ENCODE measurements around the gene PHF20. TPM values are rescaled to one million over a fixed set of nuclear protein-coding genes. Genes with fewer than 3 reads are reported as not detected.

Gene PHF20
- total and polyA plus RNA-seq, 2 of the 13 experiments (the other 11 are each of a cell fraction or from before 2014, with no cell fraction given) = 22.8 to 34.1 TPM

- TF ChIP-seq, protein P1, sequence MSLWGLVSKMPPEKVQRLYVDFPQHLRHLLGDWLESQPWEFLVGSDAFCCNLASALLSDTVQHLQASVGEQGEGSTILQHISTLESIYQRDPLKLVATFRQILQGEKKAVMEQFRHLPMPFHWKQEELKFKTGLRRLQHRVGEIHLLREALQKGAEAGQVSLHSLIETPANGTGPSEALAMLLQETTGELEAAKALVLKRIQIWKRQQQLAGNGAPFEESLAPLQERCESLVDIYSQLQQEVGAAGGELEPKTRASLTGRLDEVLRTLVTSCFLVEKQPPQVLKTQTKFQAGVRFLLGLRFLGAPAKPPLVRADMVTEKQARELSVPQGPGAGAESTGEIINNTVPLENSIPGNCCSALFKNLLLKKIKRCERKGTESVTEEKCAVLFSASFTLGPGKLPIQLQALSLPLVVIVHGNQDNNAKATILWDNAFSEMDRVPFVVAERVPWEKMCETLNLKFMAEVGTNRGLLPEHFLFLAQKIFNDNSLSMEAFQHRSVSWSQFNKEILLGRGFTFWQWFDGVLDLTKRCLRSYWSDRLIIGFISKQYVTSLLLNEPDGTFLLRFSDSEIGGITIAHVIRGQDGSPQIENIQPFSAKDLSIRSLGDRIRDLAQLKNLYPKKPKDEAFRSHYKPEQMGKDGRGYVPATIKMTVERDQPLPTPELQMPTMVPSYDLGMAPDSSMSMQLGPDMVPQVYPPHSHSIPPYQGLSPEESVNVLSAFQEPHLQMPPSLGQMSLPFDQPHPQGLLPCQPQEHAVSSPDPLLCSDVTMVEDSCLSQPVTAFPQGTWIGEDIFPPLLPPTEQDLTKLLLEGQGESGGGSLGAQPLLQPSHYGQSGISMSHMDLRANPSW (CRISPR knock-in tag; IDR thresholded peaks at IDR 0.05; ENCODE audit: borderline replicate concordance) = no peak
- TF ChIP-seq MAZ (IDR thresholded peaks at IDR 0.05; ENCODE audit: borderline replicate concordance, low read depth, low read length) (peak; percentile 76; the same call in 1 of the 2 replicates), MAZ (CRISPR knock-in tag; IDR thresholded peaks at IDR 0.05; ENCODE audit: low read depth) (no peak), U2AF2 (IDR thresholded peaks at IDR 0.05; ENCODE audit: low read depth, low read length) (no peak), JDP2 (CRISPR knock-in tag; IDR thresholded peaks at IDR 0.05; ENCODE audit: borderline replicate concordance) (no peak), KDM4B (CRISPR knock-in tag; IDR thresholded peaks at IDR 0.05) (0 out of 2 replicates have a peak, but pooled peaks have one; percentile 42), PATZ1 (CRISPR knock-in tag; IDR thresholded peaks at IDR 0.05) (peak; percentile 82), SIN3B (IDR thresholded peaks at IDR 0.05; ENCODE audit: low read length) (no peak), ZFP1 (CRISPR knock-in tag; IDR thresholded peaks at IDR 0.05) (0 out of 2 replicates have a peak, but pooled peaks have one; percentile 51), GATAD1 (CRISPR knock-in tag; IDR thresholded peaks at IDR 0.05) (peak; percentile 45; the same call in 1 of the 2 replicates), CCAR2 (optimal IDR thresholded peaks at IDR 0.05; ENCODE audit: low read depth, low read length) (no peak), ZNF318 (CRISPR knock-in tag; IDR thresholded peaks at IDR 0.05) (peak; percentile 61; the same call in 1 of the 2 replicates)
- TF ChIP-seq, protein P2, sequence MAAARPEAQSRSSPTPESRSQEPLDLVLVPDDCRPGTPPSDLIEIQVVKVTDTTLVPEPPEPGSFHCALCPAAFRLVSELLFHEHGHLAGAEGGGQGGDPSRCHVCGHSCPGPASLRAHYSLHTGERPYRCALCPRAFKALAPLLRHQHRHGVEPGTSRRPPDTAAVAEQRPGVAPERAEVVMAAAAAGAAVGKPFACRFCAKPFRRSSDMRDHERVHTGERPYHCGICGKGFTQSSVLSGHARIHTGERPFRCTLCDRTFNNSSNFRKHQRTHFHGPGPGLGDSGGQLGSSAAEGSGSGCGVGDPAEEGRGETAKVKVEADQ (CRISPR knock-in tag; IDR thresholded peaks at IDR 0.05; ENCODE audit: borderline replicate concordance) = no peak
- TF ChIP-seq, protein P3, sequence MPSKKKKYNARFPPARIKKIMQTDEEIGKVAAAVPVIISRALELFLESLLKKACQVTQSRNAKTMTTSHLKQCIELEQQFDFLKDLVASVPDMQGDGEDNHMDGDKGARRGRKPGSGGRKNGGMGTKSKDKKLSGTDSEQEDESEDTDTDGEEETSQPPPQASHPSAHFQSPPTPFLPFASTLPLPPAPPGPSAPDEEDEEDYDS (CRISPR knock-in tag; IDR thresholded peaks at IDR 0.05) = 0 out of 2 replicates have a peak, but pooled peaks have one; percentile 19
These were observed 112.1 kb downstream of the PHF20 start (continued) for GRCh38 chr20:35883778-35884540.
